GM19239 (cell line): ENCODE results near the gene ZPBP2.
"Not testable (repeated sequence)": the region's sequence is repeated elsewhere in the genome, so short reads cannot be mapped to it uniquely, and the experiment has no call there.

Source experiments
- DNase-seq: peaks from one replicate; pipeline ENCODE4 v3.0.0; 2011; ENCODE audit warnings: low spot score; ENCODE audit not compliant: insufficient read length
- FAIRE-seq: peaks from 2 replicates; lab custom pipeline; 2011; peaks lifted over from hg19 to GRCh38; lab: Jason Lieb, UNC

The ZPBP2 gene, protein sequence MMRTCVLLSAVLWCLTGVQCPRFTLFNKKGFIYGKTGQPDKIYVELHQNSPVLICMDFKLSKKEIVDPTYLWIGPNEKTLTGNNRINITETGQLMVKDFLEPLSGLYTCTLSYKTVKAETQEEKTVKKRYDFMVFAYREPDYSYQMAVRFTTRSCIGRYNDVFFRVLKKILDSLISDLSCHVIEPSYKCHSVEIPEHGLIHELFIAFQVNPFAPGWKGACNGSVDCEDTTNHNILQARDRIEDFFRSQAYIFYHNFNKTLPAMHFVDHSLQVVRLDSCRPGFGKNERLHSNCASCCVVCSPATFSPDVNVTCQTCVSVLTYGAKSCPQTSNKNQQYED

DNA sequence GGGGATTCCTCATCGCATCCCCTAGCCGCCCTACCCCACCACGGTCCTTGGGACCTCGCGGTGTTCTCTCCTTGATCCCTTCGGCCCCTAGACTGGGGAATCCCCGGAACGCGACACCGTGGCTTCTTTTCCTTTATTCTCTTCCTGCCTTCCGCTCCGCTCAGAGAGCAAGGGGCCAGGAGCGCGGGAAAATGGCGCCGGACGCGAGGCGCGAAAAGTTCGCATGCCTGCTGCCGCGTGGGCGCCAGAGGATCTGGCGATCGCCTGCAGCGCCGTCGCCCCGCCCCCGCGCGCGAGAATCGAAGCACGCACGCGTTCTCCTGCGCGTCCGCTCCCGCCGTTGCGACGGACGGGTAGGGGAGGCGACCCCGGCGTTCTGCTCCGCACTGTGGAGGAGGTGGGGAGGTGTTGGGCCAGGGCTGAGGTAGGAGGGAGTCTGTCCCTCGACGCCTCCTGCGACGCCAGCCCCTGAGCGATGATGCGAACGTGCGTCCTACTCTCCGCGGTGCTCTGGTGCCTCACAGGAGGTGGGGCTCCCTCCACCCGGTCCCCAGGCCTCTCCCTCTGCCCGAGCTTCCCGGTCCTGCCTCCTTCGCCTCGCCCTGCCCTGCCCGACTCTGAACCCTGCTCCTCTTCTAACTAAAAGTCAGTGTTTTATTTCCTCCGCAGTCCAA lies at the start of gene ZPBP2:
Gene ZPBP2, plus strand, starts transcription at position 323 of the 674 bp plus-strand sequence. Its CDS starts 153 bp downstream, at position 476.
- FAIRE-seq (no peak), DNase-seq (no peak)

DNA sequence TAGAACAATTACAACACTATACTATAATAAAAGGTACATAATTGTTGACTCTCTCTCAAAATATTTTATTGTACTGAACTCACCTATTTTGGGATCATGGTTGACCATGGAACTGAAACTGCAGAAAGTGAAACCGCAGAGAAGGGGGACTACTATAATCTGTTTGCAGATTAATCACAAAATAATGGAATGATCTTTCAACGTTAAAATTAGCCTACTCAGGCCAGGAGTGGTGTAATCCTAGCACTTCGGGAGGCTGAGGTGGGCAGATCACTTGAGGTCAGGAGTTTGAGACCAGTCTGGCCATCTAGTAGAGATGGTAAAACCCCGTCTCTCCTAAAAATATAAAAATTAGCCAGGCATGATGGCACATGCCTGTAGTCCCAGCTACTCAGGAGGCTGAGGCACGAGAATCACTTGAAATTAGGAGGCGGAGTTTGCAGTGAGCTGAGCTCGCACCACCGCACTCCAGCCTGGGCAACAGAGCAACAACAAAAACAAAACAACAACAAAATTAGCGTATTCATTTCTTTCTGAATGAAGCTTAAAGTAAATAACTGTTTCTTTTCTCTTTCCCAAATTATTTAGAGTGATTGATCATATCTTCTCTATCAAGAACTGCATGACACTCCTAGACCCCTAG lies 49.5 kb upstream of the ZPBP2 start:
- peak; percentile 81 for FAIRE-seq
- no peak for DNase-seq

DNA sequence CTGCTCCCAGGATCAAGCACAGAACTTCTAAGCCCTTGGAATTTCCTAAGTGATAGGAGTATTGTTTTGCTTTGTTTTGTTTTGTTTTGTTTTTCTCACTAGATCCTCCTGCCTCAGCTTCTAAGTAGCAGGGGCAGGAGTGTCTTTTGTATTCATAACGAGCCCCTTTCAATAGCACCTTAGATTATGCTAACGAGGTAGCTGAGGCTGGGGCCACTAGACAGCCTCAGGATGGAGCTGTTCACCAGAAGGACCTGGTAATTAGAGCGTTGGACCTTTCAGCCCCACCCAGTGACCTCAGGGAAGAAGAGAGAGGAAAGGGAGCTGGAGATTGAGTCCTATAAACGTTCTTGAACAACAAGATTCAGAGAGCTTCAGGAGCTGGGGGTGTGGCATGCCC lies 47.5 kb upstream of the ZPBP2 start:
- peak; percentile 53 for FAIRE-seq
- DNase-seq, result no peak

DNA sequence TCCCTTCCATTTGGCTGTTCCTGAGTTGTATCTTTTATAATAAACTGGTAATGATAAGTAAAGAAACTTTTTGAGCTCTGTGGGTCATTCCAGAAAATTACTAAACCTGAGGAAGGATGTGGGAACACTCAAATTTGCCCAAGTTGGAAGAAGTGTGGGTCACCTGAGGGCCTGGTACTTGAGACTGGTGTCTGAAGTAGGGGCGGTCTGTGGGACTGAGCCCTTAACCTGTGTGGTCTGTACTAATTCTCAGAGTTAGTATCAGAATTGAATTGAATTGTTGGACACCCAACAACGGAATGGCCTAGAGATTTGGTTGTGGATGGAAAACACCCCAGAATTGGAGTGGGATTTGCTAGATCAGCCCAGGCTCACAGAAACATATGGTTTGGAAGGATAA lies 47.0 kb upstream of the ZPBP2 start:
- FAIRE-seq, result peak; percentile 18
- DNase-seq, result no peak

DNA sequence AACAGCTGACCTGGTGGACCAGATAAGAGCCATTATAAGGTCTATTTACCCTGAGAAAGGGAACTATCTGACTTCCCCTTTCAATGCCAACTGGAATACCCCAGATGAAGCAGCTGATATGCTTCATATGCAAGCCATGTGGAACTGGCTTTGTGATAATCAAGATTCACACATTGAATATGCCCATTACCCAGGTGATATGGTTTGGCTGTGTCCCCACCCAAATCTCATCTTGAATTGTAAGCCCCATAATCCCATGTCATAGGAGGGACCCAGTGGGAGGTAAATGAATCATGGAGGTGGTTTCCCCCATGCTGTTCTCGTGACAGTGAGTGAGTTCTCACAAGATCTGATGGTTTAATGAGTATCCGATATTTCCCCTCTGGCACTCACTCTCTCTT lies 46.0 kb upstream of the ZPBP2 start:
- peak; percentile 83 for FAIRE-seq

DNA sequence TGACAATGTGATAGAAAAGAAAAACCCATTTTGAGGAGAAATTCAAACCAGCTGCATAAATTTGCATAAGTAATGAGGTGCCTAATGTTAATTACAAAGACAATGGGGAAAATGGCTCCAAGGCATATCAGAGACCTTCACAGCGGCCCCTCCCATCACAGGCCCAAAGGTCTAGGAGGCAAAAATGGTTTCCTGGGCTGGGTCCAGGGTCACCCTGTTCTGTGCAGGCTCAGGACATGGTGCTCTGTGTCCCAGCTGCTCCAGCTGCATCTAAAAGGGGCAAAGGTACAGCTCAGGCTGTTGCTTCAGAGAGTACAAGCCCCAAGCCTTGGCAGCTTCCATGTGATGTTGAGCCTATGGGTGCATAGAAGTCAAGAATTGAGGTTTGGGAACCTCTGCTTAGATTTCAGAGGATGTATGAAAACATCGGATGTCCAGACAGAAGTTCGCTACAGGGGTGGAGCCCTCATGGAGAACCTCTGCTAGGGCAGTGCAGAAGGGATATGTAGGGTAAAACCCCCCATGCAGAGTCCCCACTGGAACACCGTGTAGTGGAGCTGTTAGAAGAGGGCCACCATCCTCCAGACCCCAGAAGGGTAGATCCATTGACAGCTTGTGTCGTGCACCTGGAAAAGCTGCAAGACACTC lies 44.5 kb upstream of the ZPBP2 start:
- no peak for DNase-seq
- FAIRE-seq, result no peak

More for the DNA sequence above, 46.0 kb upstream of the ZPBP2 start:
- DNase-seq, result no peak

DNA sequence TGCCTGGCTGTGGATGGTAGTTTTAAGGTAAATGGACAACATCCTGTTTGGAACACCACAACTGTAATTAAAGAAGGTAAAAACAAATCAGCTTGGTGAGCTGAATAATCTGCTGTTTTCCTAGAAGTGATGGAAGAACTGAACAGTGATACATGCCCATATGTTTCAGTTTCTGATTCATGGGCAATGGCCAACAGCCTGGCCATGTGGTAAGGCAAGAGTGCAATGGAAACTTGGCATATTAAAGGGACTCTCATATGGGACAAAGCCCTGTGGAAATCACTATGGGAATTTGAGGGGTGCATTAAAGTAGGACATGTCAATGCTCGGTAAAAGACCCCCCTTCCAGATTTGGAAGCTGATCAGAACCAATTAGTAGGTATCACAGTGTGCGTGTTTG lies 41.7 kb upstream of the ZPBP2 start:
- no peak for FAIRE-seq

DNA sequence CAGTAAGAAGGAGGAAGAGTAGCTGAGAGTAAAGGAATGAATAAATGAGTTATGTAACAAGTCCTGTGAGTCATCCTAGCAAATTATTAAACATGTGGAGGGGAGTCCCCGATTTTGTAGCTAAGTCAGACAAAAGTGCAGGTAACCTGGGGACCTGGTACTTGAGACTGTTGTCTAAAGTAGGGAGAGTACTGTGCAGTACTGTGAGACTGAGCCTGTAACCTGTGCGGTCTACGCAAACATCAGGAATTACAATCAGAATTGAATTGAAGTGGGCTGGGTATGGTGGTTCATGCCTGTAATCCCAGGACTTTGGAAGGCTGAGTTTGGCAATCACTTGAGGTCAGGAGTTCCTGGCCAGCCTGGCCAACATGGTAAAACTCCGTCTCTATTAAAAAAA lies 39.6 kb upstream of the ZPBP2 start:
- FAIRE-seq, result peak; percentile 76
- no peak for DNase-seq

More for the DNA sequence above, 41.7 kb upstream of the ZPBP2 start:
- no peak for DNase-seq

DNA sequence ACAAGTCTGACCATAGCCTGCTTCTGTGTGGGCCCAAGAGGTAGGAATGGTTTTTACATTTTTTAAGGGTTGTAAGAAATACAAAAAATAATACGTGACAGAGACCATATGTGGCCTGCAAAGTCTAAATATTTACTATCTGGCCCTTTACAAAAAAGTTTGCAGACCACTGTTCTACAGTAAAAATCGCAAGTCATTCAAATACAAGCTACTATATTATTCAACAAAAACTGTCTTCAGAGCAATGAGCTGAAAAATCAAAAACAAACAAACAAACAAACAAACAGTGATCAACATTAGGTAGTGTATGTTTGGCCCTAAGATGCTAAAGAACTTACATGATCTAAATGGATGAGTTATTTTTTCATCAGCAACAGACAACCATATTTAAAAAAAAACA lies 36.4 kb upstream of the ZPBP2 start:
- no peak for DNase-seq
- no peak for FAIRE-seq

DNA sequence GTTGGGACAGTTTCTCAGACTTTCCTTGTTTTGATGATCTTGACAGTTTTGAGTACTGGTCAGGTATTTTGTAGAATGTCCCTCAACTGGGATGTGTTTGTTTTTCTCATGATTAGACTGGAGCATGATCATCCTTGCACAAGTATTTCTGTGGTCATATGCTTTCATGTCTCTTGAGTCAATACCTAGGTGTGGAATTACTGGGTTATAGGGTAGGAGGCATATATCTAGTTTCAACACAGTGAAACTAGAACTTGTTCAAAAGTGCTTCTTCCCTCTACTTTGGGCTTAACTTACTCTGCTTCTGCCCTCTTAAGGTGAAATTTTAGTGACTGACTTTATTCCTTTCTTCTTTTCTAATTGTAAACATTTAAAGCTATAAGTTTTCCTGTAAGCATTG lies 34.0 kb upstream of the ZPBP2 start:
- no peak for DNase-seq
- FAIRE-seq, result no peak

DNA sequence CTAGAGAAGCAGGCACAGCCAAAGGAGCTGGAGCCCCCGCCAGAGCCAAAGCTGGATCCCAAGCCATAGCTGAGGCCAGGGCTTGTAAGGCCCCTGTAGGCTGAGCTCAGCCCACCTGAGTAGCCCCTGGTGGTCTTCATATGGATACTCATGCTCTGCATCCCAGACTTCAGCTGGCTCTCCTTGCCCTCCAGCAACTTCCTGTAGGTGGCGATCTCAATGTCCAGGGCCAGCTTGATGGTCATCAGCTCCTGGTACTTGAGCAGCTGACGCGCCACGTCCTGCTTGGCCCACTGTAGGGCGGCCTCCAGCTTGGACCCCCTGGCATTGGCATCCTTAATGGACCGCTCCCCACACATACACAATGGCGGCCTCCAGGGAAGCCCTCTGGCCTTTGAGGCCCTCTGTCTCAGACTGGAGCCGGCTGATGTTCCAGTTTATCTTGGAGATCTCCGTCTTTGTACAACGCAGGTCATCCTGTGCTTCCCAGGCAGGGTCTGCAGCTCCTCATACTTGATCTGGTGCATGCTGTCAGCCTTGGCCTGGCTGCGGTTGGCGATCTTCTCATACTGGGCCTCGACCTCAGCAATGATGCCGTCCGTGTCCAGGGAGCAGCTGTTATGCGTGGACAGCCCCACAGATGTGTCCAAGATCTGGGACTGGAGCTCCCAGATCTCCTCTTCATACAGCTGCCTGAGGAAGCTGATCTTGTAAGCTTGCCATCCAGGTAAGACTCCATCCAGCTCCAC lies 32.8 kb upstream of the ZPBP2 start:
- no peak for DNase-seq
- FAIRE-seq, result no peak

DNA sequence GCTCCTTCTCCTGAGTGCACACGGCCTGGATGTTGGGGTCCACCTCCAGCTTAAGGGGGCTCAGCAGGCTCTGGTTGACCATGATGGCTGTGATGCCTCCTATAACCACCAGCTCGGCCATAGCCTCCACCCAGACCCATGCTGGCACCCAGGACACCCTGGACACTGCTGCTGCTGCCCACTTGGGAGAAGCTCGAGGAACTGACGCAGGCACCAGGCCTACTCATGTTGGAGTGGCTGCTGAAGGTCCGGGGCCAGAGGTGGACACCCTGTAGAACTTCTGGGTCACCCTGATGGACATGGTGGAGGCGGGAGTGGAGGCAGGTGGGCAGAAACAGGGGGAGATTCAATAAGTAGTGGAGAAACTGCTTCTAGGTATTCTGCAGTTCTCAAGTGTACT lies 31.9 kb upstream of the ZPBP2 start:
- FAIRE-seq (no peak), DNase-seq (no peak)

DNA sequence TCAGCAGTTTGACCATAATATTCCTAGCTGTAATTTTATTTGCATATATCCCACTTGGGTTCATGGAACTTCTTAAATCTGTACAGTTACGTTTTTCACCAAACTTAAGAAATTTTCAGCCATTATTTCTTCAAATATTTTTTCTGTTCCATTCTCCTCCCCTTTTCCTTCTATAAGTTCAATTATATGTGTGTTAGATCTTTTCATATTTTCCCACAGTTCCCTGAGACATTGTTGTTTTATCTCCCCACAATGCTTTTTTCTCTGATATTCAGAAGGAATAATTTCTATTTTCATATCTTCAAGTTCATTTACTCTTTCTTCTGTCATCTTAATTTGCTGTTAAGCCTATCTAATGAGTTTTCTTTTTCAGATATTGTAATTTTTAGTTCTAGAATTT lies 29.9 kb upstream of the ZPBP2 start:
- DNase-seq (no peak), FAIRE-seq (no peak)

DNA sequence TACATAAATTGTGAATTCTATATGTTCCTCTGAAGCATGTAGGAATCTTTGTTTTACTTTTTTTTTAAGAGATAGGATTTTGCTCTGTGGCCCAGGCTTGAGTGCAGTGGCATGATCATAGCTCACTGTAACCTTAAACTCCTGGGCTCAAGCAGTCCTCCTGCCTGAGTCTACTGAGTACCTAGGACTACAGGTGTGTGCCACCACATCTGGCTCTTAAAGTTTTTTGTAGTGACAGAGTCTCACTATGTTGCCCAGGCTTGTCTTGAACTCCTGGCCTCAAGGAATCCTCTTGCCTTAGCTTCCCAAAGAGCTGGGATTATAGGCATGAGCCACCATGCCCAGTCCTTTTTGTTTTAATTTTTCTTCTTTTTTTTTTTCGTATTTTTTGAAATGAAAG lies 29.2 kb upstream of the ZPBP2 start:
- FAIRE-seq (peak; percentile 26), DNase-seq (no peak)

DNA sequence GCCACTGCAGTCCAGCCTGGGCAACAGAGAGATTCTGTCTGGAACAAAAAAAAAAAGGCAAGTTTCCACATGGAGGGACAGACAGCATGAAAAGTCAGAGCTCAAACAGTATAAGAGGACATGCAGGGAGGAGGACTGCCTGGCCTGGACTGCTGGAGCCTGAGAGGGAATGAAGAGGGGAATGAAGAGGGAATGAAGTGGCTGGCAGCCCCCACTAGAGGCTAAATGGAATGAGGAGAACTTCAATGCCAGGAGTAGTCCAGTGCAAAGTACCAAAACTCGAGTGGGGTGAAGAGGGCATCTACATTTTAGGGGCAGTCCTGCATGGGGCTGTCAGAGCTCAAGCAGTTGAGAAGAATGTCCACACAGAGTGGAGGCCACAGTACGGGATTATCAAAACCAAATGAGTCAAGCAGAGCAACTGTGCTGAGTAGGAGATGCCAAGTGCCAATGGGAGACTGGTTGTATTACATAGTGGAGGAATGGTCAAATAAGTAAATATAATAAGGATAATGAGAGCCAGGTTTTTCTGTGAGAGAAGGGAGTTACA lies 26.8 kb upstream of the ZPBP2 start:
- FAIRE-seq, result no peak
- DNase-seq, result no peak

DNA sequence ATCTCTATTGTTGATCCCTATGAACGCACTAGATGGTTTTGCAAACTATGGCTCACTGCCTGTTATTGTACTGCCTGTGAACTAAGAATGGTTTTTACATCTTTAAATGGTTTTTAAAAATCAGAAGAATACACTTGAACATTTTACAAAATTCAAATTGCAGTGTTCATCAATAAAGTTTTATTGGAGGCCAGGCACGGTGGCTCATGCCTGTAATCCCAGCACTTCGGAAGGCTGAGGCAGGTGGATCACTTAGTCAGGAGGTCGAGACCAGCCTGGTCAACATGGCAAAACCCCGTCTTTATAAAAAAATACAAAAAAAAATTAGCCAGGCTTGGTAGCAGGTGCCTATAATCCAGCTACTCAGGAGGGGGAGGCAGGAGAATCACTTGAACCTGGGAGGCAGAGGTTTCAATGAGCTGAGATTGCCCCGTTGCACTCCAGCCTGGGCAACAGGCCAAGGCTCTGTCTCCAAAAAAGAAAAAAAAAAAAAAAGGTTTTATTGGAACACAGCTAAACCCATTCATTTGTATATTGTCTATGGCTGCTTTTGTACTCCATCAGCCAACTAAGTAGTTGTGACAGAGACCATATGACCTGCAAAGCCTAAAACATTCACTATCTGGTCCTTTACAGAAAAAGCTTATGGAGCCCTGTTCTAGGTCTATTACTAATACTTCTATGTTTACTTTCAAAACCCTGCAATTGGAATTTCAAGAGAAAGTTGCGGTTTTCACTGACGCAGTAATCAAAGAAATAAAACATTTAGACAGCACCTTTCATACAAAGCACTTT lies 22.8 kb upstream of the ZPBP2 start:
- peak; percentile 52 for FAIRE-seq
- DNase-seq, result no peak

DNA sequence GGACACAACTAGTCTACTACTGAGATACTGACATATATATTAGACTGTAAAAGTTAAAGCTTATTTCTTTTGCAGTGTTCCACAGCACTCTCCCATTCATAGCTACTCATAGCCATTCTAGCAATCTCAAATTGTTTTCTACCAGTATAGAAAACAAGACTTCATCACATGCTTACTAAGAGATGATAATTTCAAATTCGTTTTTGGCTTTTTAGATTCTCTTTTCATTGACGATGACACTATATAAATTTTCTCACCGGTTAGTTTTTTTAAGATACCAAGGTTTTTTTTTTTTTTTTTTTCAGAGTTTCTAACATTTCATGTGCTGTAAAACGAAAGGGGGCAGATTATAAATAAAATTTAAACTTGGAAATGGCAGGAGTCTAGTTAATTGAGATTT lies 21.8 kb upstream of the ZPBP2 start:
- no peak for DNase-seq
- no peak for FAIRE-seq

DNA sequence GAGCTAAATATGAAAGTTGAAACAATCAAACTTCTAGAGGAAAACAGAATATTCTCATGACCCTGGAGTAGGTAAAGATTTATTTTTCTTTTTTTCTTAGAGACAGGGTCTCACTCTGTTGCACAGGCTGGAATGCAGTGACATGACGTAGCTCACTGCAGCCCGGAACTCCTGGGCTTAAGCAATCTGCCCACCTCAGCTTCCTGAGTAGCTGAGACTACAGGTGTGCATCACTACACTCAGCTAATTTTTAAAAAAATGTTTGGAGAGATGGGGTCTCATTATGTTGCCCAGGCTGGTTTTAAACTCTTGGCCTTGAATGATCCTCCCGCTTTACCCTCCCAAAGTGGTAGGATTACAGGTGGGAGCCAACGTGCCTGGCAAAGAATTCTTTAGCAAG lies 19.4 kb upstream of the ZPBP2 start:
- DNase-seq, result no peak
- peak; percentile 37 for FAIRE-seq

DNA sequence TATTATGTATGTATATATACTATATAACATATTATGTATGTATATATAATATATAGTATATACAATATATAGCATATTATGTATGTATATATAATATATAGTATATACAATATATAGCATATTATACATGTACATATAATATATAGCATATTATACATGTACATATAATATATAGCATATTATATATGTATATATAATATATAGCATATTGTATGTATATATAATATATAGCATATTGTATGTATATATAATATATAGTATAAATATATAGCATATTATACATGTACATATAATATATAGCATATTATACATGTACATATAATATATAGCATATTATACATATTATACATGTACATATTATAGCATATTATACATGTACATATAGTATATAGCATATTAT lies 17.8 kb upstream of the ZPBP2 start:
- DNase-seq, FAIRE-seq: not testable (repeated sequence)
